HCT116 (cell line): ENCODE data around the gene TRERF1. TPM values are rescaled to one million over a fixed set of nuclear protein-coding genes. Genes with fewer than 3 reads are reported as not detected.

Experiments used
- ATAC-seq: fragments of 200-7000 bp; cut with Tn5 transposase; 2 replicates; pipeline ENCODE4 v1.9.1; 2020; ENCODE audit warnings: mild to moderate bottlenecking, moderate library complexity
- BruUV-seq: library from RNA; stranded (reverse); fragments of 400-500 nt; replicated peaks from 2 replicates; lab custom pipeline; 2021; lab: Mats Ljungman, UMichigan
- CTCF ChIA-PET: fragments of 300-600 bp; sonication (Branson Sonifier 250); formaldehyde crosslinking; loops from one replicate; lab custom pipeline; 2021; ENCODE audit warnings: antibody characterized with exemption; lab: Charles Lee
- POLR2A ChIA-PET: fragments of 300-600, 350-600 bp; sonication (Branson Sonifier 250); formaldehyde crosslinking; loops from one replicate; lab custom pipeline; 2021; ENCODE audit warnings: antibody characterized with exemption; lab: Charles Lee
- RAD21 ChIA-PET, 2 experiments: fragments of 300-600 bp; sonication (Branson Sonifier 250); formaldehyde crosslinking; loops; one replicate each; lab custom pipeline; 2023; ENCODE audit warnings: low total read pairs in 2 of 2; ENCODE audit not compliant: uncharacterized antibody in 2 of 2, unreplicated experiment in 2 of 2, low non-redundant PET in 1 of 2; lab: Charles Lee
- DNase-seq: peaks from one replicate; pipeline ENCODE4 v3.0.0-alpha.2; 2010; ENCODE audit warnings: low read depth, low spot score
- H2AFZ ChIP-seq: fragments of 200-600 bp; shearing (Covaris generic), sonication (generic); 2 replicates; pipeline ENCODE4 v1.6.1; 2017; ENCODE audit warnings: low read depth, mixed run types, mixed read lengths, antibody characterized with exemption, low read length; ENCODE audit not compliant: poor library complexity, severe bottlenecking
- H3K27ac ChIP-seq: 2 replicates; pipeline ENCODE4 v1.5.1; 2012; ENCODE audit warnings: low read depth, low read length
- H3K27me3 ChIP-seq: fragments of 200-600 bp; sonication (generic); 2 replicates; pipeline ENCODE4 v1.6.1; 2016; ENCODE audit warnings: mixed run types, low read length, mixed read lengths; ENCODE audit not compliant: insufficient read depth
- H3K36me3 ChIP-seq, 2 experiments: fragments of 200-500 bp in 1 of 2; fragments of 200-600 bp in 1 of 2; sonication (Bioruptor generic) in 1 of 2; sonication (generic) in 1 of 2; 2 replicates each; pipeline versions ENCODE4 v1.5.1 to v1.6.1; 2014 to 2016; ENCODE audit warnings: low read length in 2 of 2, inconsistent platforms in 1 of 2, mixed read lengths in 1 of 2, mixed run types in 1 of 2; ENCODE audit not compliant: insufficient read depth in 2 of 2, control insufficient read depth in 1 of 2
- H3K4me1 ChIP-seq, 2 experiments: fragments of 200-600 bp in 1 of 2; sonication (generic) in 1 of 2; 2 replicates each; pipeline versions ENCODE4 v1.5.1 to v1.6.1; 2012 to 2017; ENCODE audit warnings: low read length in 2 of 2, inconsistent platforms in 1 of 2, mild to moderate bottlenecking in 1 of 2, mixed read lengths in 1 of 2, mixed run types in 1 of 2, moderate library complexity in 1 of 2; ENCODE audit not compliant: insufficient read depth in 2 of 2, control insufficient read depth in 1 of 2
- H3K4me2 ChIP-seq: fragments of 200-600 bp; sonication (generic); 2 replicates; pipeline ENCODE4 v1.6.1; 2017; ENCODE audit warnings: mixed run types, low read length, mixed read lengths
- H3K4me3 ChIP-seq, 2 experiments: fragments of 200-600 bp in 1 of 2; sonication (generic) in 1 of 2; replicated peaks in 1 of 2; 2 replicates each; pipeline ENCODE4 v1.5.1; 2011 to 2016; ENCODE audit warnings: low read length in 2 of 2, control low read depth in 1 of 2, low read depth in 1 of 2, mild to moderate bottlenecking in 1 of 2, mixed read lengths in 1 of 2, mixed run types in 1 of 2
- H3K79me2 ChIP-seq: fragments of 200-600 bp; sonication (generic); 2 replicates; pipeline ENCODE4 v1.6.1; 2017; ENCODE audit warnings: mild to moderate bottlenecking, mixed run types, low read length, moderate library complexity, mixed read lengths; ENCODE audit not compliant: insufficient read depth
- H3K9ac ChIP-seq: fragments of 200-600 bp; sonication (generic); 2 replicates; pipeline ENCODE4 v1.6.1; 2016; ENCODE audit warnings: low read length, mixed read lengths
- H3K9me2 ChIP-seq: fragments of 200-600 bp; sonication (generic), shearing (Covaris generic); 2 replicates; pipeline ENCODE4 v1.6.1; 2017; ENCODE audit warnings: mixed run types, mild to moderate bottlenecking, moderate library complexity; ENCODE audit not compliant: insufficient read depth
- H3K9me3 ChIP-seq, 2 experiments: fragments of 200-500 bp in 1 of 2; fragments of 200-600 bp in 1 of 2; sonication (Bioruptor generic) in 1 of 2; sonication (generic) in 1 of 2; 2 replicates each; pipeline ENCODE4 v1.6.1; 2014 to 2017; ENCODE audit warnings: low read length in 2 of 2, mixed read lengths in 2 of 2, inconsistent platforms in 1 of 2, low read depth in 1 of 2, mild to moderate bottlenecking in 1 of 2, mixed run types in 1 of 2, moderate library complexity in 1 of 2; ENCODE audit not compliant: control insufficient read depth in 1 of 2, insufficient read depth in 1 of 2
- H4K20me1 ChIP-seq: fragments of 200-600 bp; sonication (generic), shearing (Covaris generic); 2 replicates; pipeline ENCODE4 v1.6.1; 2017; ENCODE audit warnings: mixed run types, mild to moderate bottlenecking, moderate library complexity; ENCODE audit not compliant: insufficient read depth
- CBX3 ChIP-seq: IDR thresholded peaks from 2 replicates; pipeline ENCODE4 v1.6.1; 2012; ENCODE audit warnings: low read depth
- CTCF ChIP-seq, 3 experiments: fragments of 200-600 bp in 1 of 3; sonication (generic) in 1 of 3; IDR thresholded peaks in 2 of 3; conservative IDR thresholded peaks in 1 of 3; 2 replicates each; pipeline ENCODE4 v1.5.1; 2012 to 2017; ENCODE audit warnings: low read depth in 2 of 3, low read length in 2 of 3, antibody characterized with exemption in 1 of 3, borderline replicate concordance in 1 of 3, control low read depth in 1 of 3, mild to moderate bottlenecking in 1 of 3, mixed read lengths in 1 of 3, mixed run types in 1 of 3, moderate library complexity in 1 of 3; ENCODE audit not compliant: insufficient read depth in 1 of 3
- ELF1 ChIP-seq: IDR thresholded peaks from 2 replicates; pipeline ENCODE4 v1.6.1; 2012; ENCODE audit warnings: low read depth, borderline replicate concordance
- EZH2 ChIP-seq: fragments of 200-600 bp; sonication (generic); IDR thresholded peaks from 2 replicates; pipeline ENCODE4 v1.6.1; 2017; ENCODE audit warnings: antibody characterized with exemption, mixed run types
- EZH2phosphoT487 ChIP-seq: fragments of 200-600 bp; IDR thresholded peaks from 2 replicates; pipeline ENCODE4 v1.6.1; 2018; ENCODE audit warnings: antibody characterized with exemption, borderline replicate concordance
- FOSL1 ChIP-seq: IDR thresholded peaks from 2 replicates; pipeline ENCODE4 v1.6.1; 2012; ENCODE audit warnings: low read depth
- JUND ChIP-seq: IDR thresholded peaks from 2 replicates; pipeline ENCODE4 v1.6.1; 2012
- MAX ChIP-seq: IDR thresholded peaks from 2 replicates; pipeline ENCODE4 v1.6.1; 2012
- POLR2A ChIP-seq: IDR thresholded peaks from 2 replicates; pipeline ENCODE4 v1.7.0; 2011; ENCODE audit warnings: borderline replicate concordance; ENCODE audit not compliant: insufficient read depth, insufficient read length; ENCODE audit errors: extremely low read depth
- POLR2AphosphoS5 ChIP-seq: IDR thresholded peaks from 2 replicates; pipeline ENCODE4 v1.6.1; 2011; ENCODE audit warnings: mild to moderate bottlenecking, low read depth, low read length, moderate library complexity
- RAD21 ChIP-seq: IDR thresholded peaks from 2 replicates; pipeline ENCODE4 v1.6.1; 2012; ENCODE audit warnings: low read depth, mild to moderate bottlenecking
- REST ChIP-seq: IDR thresholded peaks from 2 replicates; pipeline ENCODE4 v1.6.1; 2012; ENCODE audit warnings: low read depth
- SP1 ChIP-seq: IDR thresholded peaks from 2 replicates; pipeline ENCODE4 v1.6.1; 2012; ENCODE audit warnings: low read depth
- SRF ChIP-seq: IDR thresholded peaks from 2 replicates; pipeline ENCODE4 v1.6.1; 2012; ENCODE audit warnings: low read depth
- TCF7L2 ChIP-seq: IDR thresholded peaks from 2 replicates; pipeline ENCODE4 v1.7.0; 2011; ENCODE audit warnings: borderline replicate concordance, inconsistent platforms; ENCODE audit not compliant: insufficient read depth, insufficient read length; ENCODE audit errors: extremely low read depth
- YY1 ChIP-seq: IDR thresholded peaks from 2 replicates; pipeline ENCODE4 v1.6.1; 2011; ENCODE audit warnings: low read length, low read depth, moderate library complexity, mild to moderate bottlenecking; ENCODE audit not compliant: insufficient replicate concordance; ENCODE audit errors: extremely low read depth
- ZBTB33 ChIP-seq: IDR thresholded peaks from 2 replicates; pipeline ENCODE4 v1.6.1; 2011; ENCODE audit warnings: mild to moderate bottlenecking, low read length, moderate library complexity; ENCODE audit not compliant: insufficient replicate concordance; ENCODE audit errors: extremely low read depth
- ZFX ChIP-seq: fragments of 450-650 bp; IDR thresholded peaks from 2 replicates; pipeline ENCODE4 v1.6.1; 2017
- ZNF274 ChIP-seq: fragments of 200-500 bp; sonication (Bioruptor generic); IDR thresholded peaks from 2 replicates; pipeline ENCODE4 v1.6.1; 2014; ENCODE audit warnings: mild to moderate bottlenecking, low read depth, low read length, inconsistent platforms
- intact Hi-C: fragments of 100-400 bp; cut with micrococcal nuclease; formaldehyde crosslinking; loops from 2 replicates; pipeline ENCODE4 v1.10.0; 2022
- total RNA-seq: library from RNA; stranded (reverse); gene quantifications from one replicate; pipeline ENCODE4 v1.2.1, GENCODE V29; 2021; ENCODE audit not compliant: unreplicated experiment
- TF ChIP-seq, protein P1 (sequence below): IDR thresholded peaks from 2 replicates; pipeline ENCODE4 v1.6.1; 2012

TRERF1 gene
- total RNA-seq, 1 experiment from 2014 or later, result 12.4 TPM

GRCh38 chr6:42176981-42177380, 274.7 kb downstream of the TRERF1 start:
- H3K4me1 ChIP-seq, result peaks cover 0 to 4% of the 10 kb centered on the region in 2 experiments; a peak in 1 of 4 replicates
- DNase-seq, result no peak
- ChIA-PET CTCF (no interaction called here), POLR2A (no interaction called here)
- no peak overlapping the region for H3K27ac ChIP-seq
- no peak overlapping the region for H3K4me2 ChIP-seq
- H4K20me1 ChIP-seq, result no peaks in the 10 kb centered on the region
- no peak overlapping the region for H3K9ac ChIP-seq
- H3K79me2 ChIP-seq, result no peaks in the 10 kb centered on the region
- BruUV-seq, result no TSS peak
- H3K9me3 ChIP-seq, result no peaks in the 10 kb centered on the region
- intact Hi-C loops, result no loop called here
- TF ChIP-seq ZNF274 (no peak), ELF1 (no peak), FOSL1 (no peak), SP1 (no peak), POLR2AphosphoS5 (no peak), POLR2A (no peak), YY1 (no peak), EZH2 (no peak), CTCF (IDR thresholded peaks at IDR 0.05 in 2 of 3, conservative IDR thresholded peaks at IDR 0.05 in 1 of 3; ENCODE audit: borderline replicate concordance in 1 of 3, insufficient read depth in 1 of 3, low read depth in 2 of 3, low read length in 2 of 3) (no peak), ZBTB33 (no peak), MAX (no peak), RAD21 (no peak), JUND (no peak), REST (no peak), CBX3 (no peak), ZFX (no peak), EZH2phosphoT487 (no peak), TCF7L2 (no peak), SRF (no peak)
- TF ChIP-seq, protein P1, sequence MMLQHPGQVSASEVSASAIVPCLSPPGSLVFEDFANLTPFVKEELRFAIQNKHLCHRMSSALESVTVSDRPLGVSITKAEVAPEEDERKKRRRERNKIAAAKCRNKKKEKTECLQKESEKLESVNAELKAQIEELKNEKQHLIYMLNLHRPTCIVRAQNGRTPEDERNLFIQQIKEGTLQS, result no peak
- TF ChIP-seq, all 23 proteins: peak for 0
- H3K4me3 ChIP-seq, result no peak overlapping the region
- H3K27me3 ChIP-seq, result no peaks in the 10 kb centered on the region
- RAD21 ChIA-PET, result no interaction called here
- no peak overlapping the region for H2AFZ ChIP-seq
- ATAC-seq, result no peak
- no peaks in the 10 kb centered on the region for H3K9me2 ChIP-seq
- H3K36me3 ChIP-seq, result no peaks in the 10 kb centered on the region
